ENCODE results near the gene ADPRS.

ADPRS gene

GRCh38 chr1:36088265-36088576 is 471 bp upstream of the ADPRS start:
- DNase-seq, result no peak

- DNase-seq, result peak; percentile 38
These were observed 865 bp downstream of the ADPRS start for GRCh38 chr1:36089393-36090121.

- DNase-seq, result no peak
These were observed 2.4 kb downstream of the ADPRS start for GRCh38 chr1:36091141-36091540.

GRCh38 chr1:36091698-36092097 is 3.0 kb downstream of the ADPRS start:
- no peak for DNase-seq

GRCh38 chr1:36092166-36092797 is 3.6 kb downstream of the ADPRS start:
- no peak for DNase-seq

- no peak for DNase-seq
These were observed 4.1 kb downstream of the ADPRS start for GRCh38 chr1:36092798-36093185.

GRCh38 chr1:36093226-36093625 is 4.5 kb downstream of the ADPRS start:
- DNase-seq, result no peak

GRCh38 chr1:36093929-36094328 is 5.2 kb downstream of the ADPRS start:
- DNase-seq, result no peak

GRCh38 chr1:36094621-36095061 is 5.9 kb downstream of the ADPRS start:
- DNase-seq, result no peak

GRCh38 chr1:36095760-36096405 is 7.2 kb downstream of the ADPRS start:
- DNase-seq, result no peak

- no peak for DNase-seq
These were observed 8.1 kb downstream of the ADPRS start for GRCh38 chr1:36096500-36097432.

GRCh38 chr1:36097693-36098585 is 9.2 kb downstream of the ADPRS start:
- no peak for DNase-seq

- DNase-seq, result no peak
These were observed 10.1 kb downstream of the ADPRS start for GRCh38 chr1:36098650-36099365.

GRCh38 chr1:36099681-36100341 is 11.1 kb downstream of the ADPRS start:
- peak; percentile 50 for DNase-seq

GRCh38 chr1:36100376-36100775 is 11.7 kb downstream of the ADPRS start:
- DNase-seq, result no peak

- no peak for DNase-seq
These were observed 12.9 kb downstream of the ADPRS start for GRCh38 chr1:36101546-36101945.

- no peak for DNase-seq
These were observed 17.6 kb downstream of the ADPRS start for GRCh38 chr1:36106269-36106668.

- no peak for DNase-seq
These were observed 18.7 kb downstream of the ADPRS start for GRCh38 chr1:36107394-36107793.

- no peak for DNase-seq
These were observed 19.6 kb downstream of the ADPRS start for GRCh38 chr1:36108314-36108713.

GRCh38 chr1:36109041-36109679 is 20.5 kb downstream of the ADPRS start:
- peak; percentile 81 for DNase-seq

All from kidney glomerular epithelial cell (primary cell).